IMR-90 (cell line): ENCODE results near the gene NT5C. TPM values are rescaled to one million over a fixed set of nuclear protein-coding genes. Genes with fewer than 3 reads are reported as not detected.

ENCODE experiments used
- ATAC-seq: fragments of 200-7000 bp; cut with Tn5 transposase; 2 replicates; pipeline ENCODE4 v1.9.1; 2020; ENCODE audit warnings: low read depth, mild to moderate bottlenecking, moderate library complexity
- BruUV-seq: library from RNA; stranded (reverse); fragments of 400-500 nt; replicated peaks from 2 replicates; lab custom pipeline; 2021; lab: Mats Ljungman, UMichigan
- CTCF ChIA-PET: fragments of 300-600 bp; formaldehyde crosslinking; extraction: SDS; loops from one replicate; lab custom pipeline; 2021; ENCODE audit warnings: antibody characterized with exemption; lab: Yijun Ruan, JAX
- POLR2A ChIA-PET: fragments of 300-600 bp; sonication (Branson Sonifier 250); formaldehyde crosslinking; loops from one replicate; lab custom pipeline; 2022; ENCODE audit warnings: antibody characterized with exemption; ENCODE audit not compliant: unreplicated experiment; lab: Charles Lee
- DNase-seq: peaks from one replicate; pipeline ENCODE4 v3.0.0; 2013
- H2AFZ ChIP-seq: replicated peaks from 2 replicates; pipeline ENCODE3; 2013; ENCODE audit warnings: low read length, mild to moderate bottlenecking; ENCODE audit not compliant: poor library complexity
- H2AK5ac ChIP-seq: 2 replicates; pipeline ENCODE4 v1.6.1; 2013; ENCODE audit warnings: low read depth, low read length, inconsistent platforms
- H2AK9ac ChIP-seq: replicated peaks from 2 replicates; pipeline ENCODE3; 2013; ENCODE audit warnings: mild to moderate bottlenecking, low read depth, low read length, moderate library complexity; ENCODE audit not compliant: poor library complexity
- H2BK120ac ChIP-seq: 2 replicates; pipeline ENCODE4 v1.6.1; 2013; ENCODE audit warnings: low read depth, low read length, inconsistent platforms
- H2BK15ac ChIP-seq: 3 replicates; pipeline ENCODE4 v1.6.1; 2013; ENCODE audit warnings: low read depth, low read length, inconsistent platforms
- H2BK20ac ChIP-seq: 2 replicates; pipeline ENCODE4 v1.6.1; 2013; ENCODE audit warnings: low read depth, mild to moderate bottlenecking, inconsistent platforms, low read length, moderate library complexity
- H2BK5ac ChIP-seq: 2 replicates; pipeline ENCODE4 v1.6.1; 2013; ENCODE audit warnings: mild to moderate bottlenecking, low read depth, low read length, inconsistent platforms; ENCODE audit not compliant: poor library complexity, severe bottlenecking
- H3K14ac ChIP-seq: replicated peaks from 2 replicates; pipeline ENCODE4 v1.6.1; 2013; ENCODE audit warnings: low read depth, low read length, inconsistent platforms
- H3K18ac ChIP-seq: 2 replicates; pipeline ENCODE4 v1.6.1; 2013; ENCODE audit warnings: low read depth, low read length, control low read depth
- H3K23ac ChIP-seq: 2 replicates; pipeline ENCODE4 v1.6.1; 2013; ENCODE audit warnings: low read depth, low read length, inconsistent platforms
- H3K27ac ChIP-seq: 2 replicates; pipeline ENCODE4 v1.5.1; 2013; ENCODE audit warnings: mild to moderate bottlenecking, control low read depth, low read length; ENCODE audit not compliant: insufficient read depth
- H3K27me3 ChIP-seq: 2 replicates; pipeline ENCODE4 v1.6.1; 2013; ENCODE audit warnings: low read length; ENCODE audit not compliant: control insufficient read depth, insufficient read depth
- H3K36me3 ChIP-seq: 2 replicates; pipeline ENCODE4 v1.6.1; 2013; ENCODE audit warnings: low read length, mixed read lengths; ENCODE audit not compliant: control insufficient read depth, insufficient read depth
- H3K4ac ChIP-seq: 2 replicates; pipeline ENCODE4 v1.6.1; 2013; ENCODE audit warnings: low read depth, low read length, inconsistent platforms
- H3K4me1 ChIP-seq: 2 replicates; pipeline ENCODE4 v1.6.1; 2013; ENCODE audit warnings: low read length, mixed read lengths; ENCODE audit not compliant: control insufficient read depth, insufficient read depth
- H3K4me2 ChIP-seq: 2 replicates; pipeline ENCODE4 v1.6.1; 2013; ENCODE audit warnings: low read depth, mild to moderate bottlenecking, control low read depth, low read length, moderate library complexity
- H3K4me3 ChIP-seq: 2 replicates; pipeline ENCODE4 v1.5.1; 2013; ENCODE audit warnings: low read depth, mild to moderate bottlenecking, control low read depth, low read length, moderate library complexity; ENCODE audit not compliant: insufficient read depth
- H3K56ac ChIP-seq: 2 replicates; pipeline ENCODE4 v1.6.1; 2013; ENCODE audit warnings: low read length, inconsistent platforms; ENCODE audit not compliant: insufficient read depth; ENCODE audit errors: extremely low read depth
- H3K79me1 ChIP-seq, 2 experiments: 2 replicates each; pipeline ENCODE4 v1.6.1; 2013; ENCODE audit warnings: low read length in 2 of 2, inconsistent platforms in 1 of 2, low read depth in 1 of 2
- H3K9ac ChIP-seq: 2 replicates; pipeline ENCODE4 v1.6.1; 2013; ENCODE audit warnings: low read depth, low read length, control low read depth
- H3K9me1 ChIP-seq: 2 replicates; pipeline ENCODE4 v1.6.1; 2013; ENCODE audit warnings: low read length, inconsistent platforms; ENCODE audit not compliant: insufficient read depth
- H3K9me3 ChIP-seq: 2 replicates; pipeline ENCODE4 v1.6.1; 2013; ENCODE audit warnings: low read length; ENCODE audit not compliant: control insufficient read depth, insufficient read depth
- H4K20me1 ChIP-seq: 2 replicates; pipeline ENCODE4 v1.6.1; 2013; ENCODE audit warnings: low read length, inconsistent platforms; ENCODE audit not compliant: insufficient read depth
- H4K5ac ChIP-seq: 2 replicates; pipeline ENCODE4 v1.6.1; 2013; ENCODE audit warnings: mild to moderate bottlenecking, low read depth, low read length, control low read depth
- H4K8ac ChIP-seq, 2 experiments: 2 replicates each; pipeline ENCODE4 v1.6.1; 2013; ENCODE audit warnings: low read depth in 2 of 2, low read length in 2 of 2, control low read depth in 1 of 2, inconsistent platforms in 1 of 2
- H4K91ac ChIP-seq: 2 replicates; pipeline ENCODE4 v1.6.1; 2013; ENCODE audit warnings: low read depth, low read length, inconsistent platforms; ENCODE audit not compliant: insufficient read depth
- BHLHE40 ChIP-seq: fragments of 150-350 bp; IDR thresholded peaks from 2 replicates; pipeline ENCODE4 v1.6.1; 2016; ENCODE audit warnings: mild to moderate bottlenecking, low read depth, low read length
- CEBPB ChIP-seq: IDR thresholded peaks from 2 replicates; pipeline ENCODE4 v1.6.1; 2012; ENCODE audit warnings: low read depth, low read length, improper control_type of control experiment
- CHD1 ChIP-seq: IDR thresholded peaks from 2 replicates; pipeline ENCODE4 v1.6.1; 2012; ENCODE audit warnings: low read depth, low read length, improper control_type of control experiment
- ELK1 ChIP-seq: fragments of 150-350 bp; IDR thresholded peaks from 2 replicates; pipeline ENCODE4 v1.6.1; 2016; ENCODE audit warnings: low read depth, mild to moderate bottlenecking, low read length, moderate library complexity, borderline replicate concordance
- FOS ChIP-seq: fragments of 150-350 bp; IDR thresholded peaks from 2 replicates; pipeline ENCODE4 v1.6.1; 2016; ENCODE audit warnings: low read depth, low read length
- MAFK ChIP-seq: IDR thresholded peaks from 2 replicates; pipeline ENCODE4 v1.6.1; 2012; ENCODE audit warnings: low read depth, low read length, improper control_type of control experiment
- MAZ ChIP-seq: IDR thresholded peaks from 2 replicates; pipeline ENCODE4 v1.6.1; 2012; ENCODE audit warnings: low read depth, mild to moderate bottlenecking, low read length, improper control_type of control experiment, moderate library complexity, borderline replicate concordance
- MXI1 ChIP-seq: IDR thresholded peaks from 2 replicates; pipeline ENCODE4 v1.6.1; 2012; ENCODE audit warnings: low read depth, mild to moderate bottlenecking, low read length, moderate library complexity, borderline replicate concordance
- NFE2L2 ChIP-seq: fragments of 150-350 bp; IDR thresholded peaks from 2 replicates; pipeline ENCODE4 v1.6.1; 2016; ENCODE audit warnings: low read depth, mild to moderate bottlenecking, low read length
- POLR2A ChIP-seq: IDR thresholded peaks from 2 replicates; pipeline ENCODE4 v1.6.1; 2012; ENCODE audit warnings: mild to moderate bottlenecking, low read depth, low read length
- RAD21 ChIP-seq: IDR thresholded peaks from 2 replicates; pipeline ENCODE4 v1.6.1; 2012; ENCODE audit warnings: low read length, improper control_type of control experiment
- RCOR1 ChIP-seq: IDR thresholded peaks from 2 replicates; pipeline ENCODE4 v1.6.1; 2012; ENCODE audit warnings: mild to moderate bottlenecking, low read length, improper control_type of control experiment; ENCODE audit not compliant: insufficient replicate concordance
- RFX5 ChIP-seq: IDR thresholded peaks from 2 replicates; pipeline ENCODE4 v1.8.0; 2012; ENCODE audit warnings: low read depth, mild to moderate bottlenecking, low read length, moderate library complexity
- SMC3 ChIP-seq: fragments of 150-350 bp; IDR thresholded peaks from 2 replicates; pipeline ENCODE4 v1.6.1; 2016; ENCODE audit warnings: low read depth, mild to moderate bottlenecking, antibody characterized with exemption, low read length, moderate library complexity
- USF2 ChIP-seq: fragments of 150-350 bp; IDR thresholded peaks from 2 replicates; pipeline ENCODE4 v1.6.1; 2017; ENCODE audit warnings: mild to moderate bottlenecking, antibody characterized with exemption, low read length, low read depth
- WGBS, 2 experiments: methylation state at CpG; one replicate each; pipeline versions ENCODE4 v1.1.5 to v1.1.7; 2013; ENCODE audit warnings: missing lambda C conversion rate in 2 of 2; ENCODE audit not compliant: insufficient read length in 1 of 2; ENCODE audit errors: extremely low coverage in 2 of 2; 5-methylcytosine and 5-hydroxymethylcytosine counted together
- dilution Hi-C: fragments of 300-500 bp; cut with HindIII; formaldehyde crosslinking; loops from one replicate; pipeline ENCODE4 v1.14.3; 2018; ENCODE audit warnings: low sequenced_read_pairs; ENCODE audit not compliant: unreplicated experiment
- in situ Hi-C: fragments of 300-500 bp; cut with MboI; formaldehyde crosslinking; loops from 3 replicates; pipeline ENCODE4 v1.14.3; 2019; ENCODE audit warnings: low sequenced_read_pairs, inconsistent platforms, mixed read lengths
- intact Hi-C: fragments of 100-400 bp; cut with micrococcal nuclease; formaldehyde crosslinking; loops from 2 replicates; pipeline ENCODE4 v1.10.0; 2022
- polyA plus RNA-seq, 3 experiments: library from polyadenylated mRNA; depleted of rRNA; stranded (reverse); fragments of >200 nt; gene quantifications; 2 replicates each; pipeline ENCODE4 v1.2.3, GENCODE V29; 2012; ENCODE audit warnings: low replicate concordance in 1 of 3
- total RNA-seq: library from RNA; depleted of rRNA; stranded (reverse); fragments of >200 nt; gene quantifications from 2 replicates; pipeline ENCODE4 v1.2.3, GENCODE V29; 2012
- TF ChIP-seq, protein P1 (sequence below): conservative IDR thresholded peaks from 2 replicates; pipeline ENCODE4 v1.5.1; 2012; ENCODE audit warnings: mild to moderate bottlenecking, low read depth, low read length, improper control_type of control experiment

Gene NT5C
- total and polyA plus RNA-seq, 2 of the 4 experiments (the other 2 are of a cell fraction) = 24.0 to 44.6 TPM

- Histone ChIP-seq H4K20me1 (no peaks in the 10 kb centered on the region), H2AFZ (peak overlapping the region; percentile 69), H2BK15ac (no peak overlapping the region), H3K18ac (no peak overlapping the region), H3K36me3 (no peaks in the 10 kb centered on the region), H4K91ac (peak overlapping the region; percentile 34; the same call in 1 of the 2 replicates), H3K14ac (no peak overlapping the region), H3K56ac (no peak overlapping the region), H3K4me1 (peaks cover 24% of the 10 kb centered on the region), H4K8ac (no peak overlapping the region), H3K9me1 (peaks cover 21% of the 10 kb centered on the region), H3K4ac (no peak overlapping the region), H3K27ac (no peak overlapping the region), H3K4me2 (no peak overlapping the region), H2BK20ac (no peak overlapping the region), H4K5ac (no peak overlapping the region), H2BK5ac (no peak overlapping the region), H3K23ac (no peak overlapping the region), H3K79me1 (peaks cover 0 to 4% of the 10 kb centered on the region in 2 experiments; a peak in 1 of 4 replicates), H3K9ac (no peak overlapping the region), H2AK5ac (peak overlapping the region; percentile 58; the same call in 1 of the 2 replicates), H3K9me3 (no peaks in the 10 kb centered on the region), H2BK120ac (no peak overlapping the region), H3K4me3 (no peak overlapping the region), H3K27me3 (no peaks in the 10 kb centered on the region), H2AK9ac (peak overlapping the region; percentile 62)
- intact Hi-C loops (no loop called here), dilution Hi-C loops (no loop called here), in situ Hi-C loops (no loop called here)
- ATAC-seq (no peak), DNase-seq (no peak)
- POLR2A ChIA-PET = no interaction called here
- no peak for TF ChIP-seq POLR2A
- TF ChIP-seq, protein P1, sequence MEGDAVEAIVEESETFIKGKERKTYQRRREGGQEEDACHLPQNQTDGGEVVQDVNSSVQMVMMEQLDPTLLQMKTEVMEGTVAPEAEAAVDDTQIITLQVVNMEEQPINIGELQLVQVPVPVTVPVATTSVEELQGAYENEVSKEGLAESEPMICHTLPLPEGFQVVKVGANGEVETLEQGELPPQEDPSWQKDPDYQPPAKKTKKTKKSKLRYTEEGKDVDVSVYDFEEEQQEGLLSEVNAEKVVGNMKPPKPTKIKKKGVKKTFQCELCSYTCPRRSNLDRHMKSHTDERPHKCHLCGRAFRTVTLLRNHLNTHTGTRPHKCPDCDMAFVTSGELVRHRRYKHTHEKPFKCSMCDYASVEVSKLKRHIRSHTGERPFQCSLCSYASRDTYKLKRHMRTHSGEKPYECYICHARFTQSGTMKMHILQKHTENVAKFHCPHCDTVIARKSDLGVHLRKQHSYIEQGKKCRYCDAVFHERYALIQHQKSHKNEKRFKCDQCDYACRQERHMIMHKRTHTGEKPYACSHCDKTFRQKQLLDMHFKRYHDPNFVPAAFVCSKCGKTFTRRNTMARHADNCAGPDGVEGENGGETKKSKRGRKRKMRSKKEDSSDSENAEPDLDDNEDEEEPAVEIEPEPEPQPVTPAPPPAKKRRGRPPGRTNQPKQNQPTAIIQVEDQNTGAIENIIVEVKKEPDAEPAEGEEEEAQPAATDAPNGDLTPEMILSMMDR = no peak
- no peak for TF ChIP-seq FOS
- no peak for TF ChIP-seq MAFK
- no peak for TF ChIP-seq CEBPB
- no peak for TF ChIP-seq MXI1
- no peak for TF ChIP-seq RAD21
- no peak for TF ChIP-seq BHLHE40
- TF ChIP-seq RFX5 = no peak
- TF ChIP-seq RCOR1 = no peak
- no peak for TF ChIP-seq MAZ
- TF ChIP-seq CHD1 = no peak
- TF ChIP-seq ELK1 = no peak
- no peak for TF ChIP-seq NFE2L2
- no peak for TF ChIP-seq SMC3
- no peak for TF ChIP-seq USF2
- 60% methylated on average over 1 of the region's 6 CpGs; no CpG with 5 or more reads in 1 of the 2 experiments for WGBS, 2 experiments
- CTCF ChIA-PET = no interaction called here
- BruUV-seq = no TSS peak
These were observed 48.9 kb downstream of the NT5C start for GRCh38 chr17:75082683-75083082.
